HepG2 (cell line): ENCODE measurements around the gene COMMD7. TPM values are rescaled to one million over a fixed set of nuclear protein-coding genes. Genes with fewer than 3 reads are reported as not detected.

Experiments
- ISL2 ChIP-seq: sonication (generic); formaldehyde crosslinking; IDR thresholded peaks from 2 replicates; pipeline ENCODE4 v1.5.0; 2020; ENCODE audit warnings: missing genetic modification reagents
- NAIF1 ChIP-seq: sonication (generic); formaldehyde crosslinking; IDR thresholded peaks from 2 replicates; pipeline ENCODE4 v1.5.0; 2020; ENCODE audit warnings: mild to moderate bottlenecking, missing genetic modification reagents, borderline replicate concordance
- ZNF644 ChIP-seq: IDR thresholded peaks from 2 replicates; pipeline ENCODE4 v1.6.1; 2016; ENCODE audit warnings: low read depth
- ZNF766 ChIP-seq: sonication (generic); formaldehyde crosslinking; IDR thresholded peaks from 2 replicates; pipeline ENCODE4 v1.5.0; 2020; ENCODE audit warnings: missing genetic modification reagents, borderline replicate concordance
- polyA plus RNA-seq, 8 experiments: library from polyadenylated mRNA; depleted of rRNA in 3 of 8; stranded (reverse) in 7 of 8; unstranded in 1 of 8; fragments of >200 nt; fragmentation: Illumina TruSeq in 4 of 8; extraction: Trizol in 4 of 8; gene quantifications; 2 replicates each; pipeline versions ENCODE4 v1.2.1 to v1.2.3, GENCODE V29; 2011 to 2016; ENCODE audit warnings: low read depth in 4 of 8, missing spikeins in 1 of 8, mixed read lengths in 1 of 8; ENCODE audit not compliant: insufficient read depth in 1 of 8
- total RNA-seq, 5 experiments: library from RNA; depleted of rRNA; stranded (reverse); fragments of >200 nt; fragmentation: Illumina TruSeq; extraction: Trizol; gene quantifications; 2 replicates each; pipeline ENCODE4 v1.2.3, GENCODE V29; 2016; ENCODE audit warnings: low read depth in 1 of 5
- TF ChIP-seq, protein P1 (sequence below): sonication (generic); formaldehyde crosslinking; IDR thresholded peaks from 2 replicates; pipeline ENCODE4 v1.5.1; 2020; ENCODE audit warnings: mild to moderate bottlenecking, missing genetic modification reagents, moderate library complexity
- TF ChIP-seq, protein P2 (sequence below): sonication (generic); formaldehyde crosslinking; IDR thresholded peaks from 2 replicates; pipeline ENCODE4 v1.4.0; 2020; ENCODE audit warnings: missing genetic modification reagents
- TF ChIP-seq, protein P3 (sequence below): sonication (generic); formaldehyde crosslinking; IDR thresholded peaks from 2 replicates; pipeline ENCODE4 v1.9.0; 2022; ENCODE audit warnings: missing genetic modification reagents, mild to moderate bottlenecking, borderline replicate concordance
- TF ChIP-seq, protein P4 (sequence below): IDR thresholded peaks from 2 replicates; pipeline ENCODE4 v1.6.1; 2016; ENCODE audit warnings: low read depth

The COMMD7 gene
- total and polyA plus RNA-seq, 2 of the 13 experiments (the other 11 are each of a cell fraction or from before 2014, with no cell fraction given): 42.1 to 53.3 TPM

DNA sequence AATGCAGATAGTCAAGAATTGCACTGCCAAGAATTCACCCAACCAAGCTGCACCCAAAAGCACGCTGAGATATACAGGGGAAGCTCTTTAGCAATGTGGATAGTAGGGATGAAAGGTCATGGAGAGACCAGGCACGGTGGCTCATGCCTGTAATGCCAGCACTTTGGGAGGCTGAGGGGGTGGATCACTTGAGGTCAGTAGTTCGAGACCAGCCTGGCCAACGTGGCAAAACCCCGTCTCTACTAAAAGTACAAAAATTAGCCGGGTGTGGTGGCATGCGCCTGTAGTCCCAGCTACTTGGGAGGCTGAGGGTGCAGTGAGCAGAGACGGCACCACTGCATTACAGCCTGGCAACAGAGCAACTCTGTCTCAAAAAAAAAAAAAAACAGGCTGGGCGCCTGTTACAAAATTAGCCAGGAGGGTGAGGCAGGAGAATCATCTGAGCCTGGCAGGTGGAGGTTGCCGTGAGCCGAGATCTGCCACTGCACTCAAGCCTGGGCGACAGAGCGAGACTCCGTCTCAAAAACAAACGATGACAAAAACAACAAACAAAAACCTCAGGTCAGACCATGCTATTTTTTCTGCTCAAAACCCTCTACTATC, 34.1 kb downstream of the COMMD7 start (continued):
- TF ChIP-seq, protein P1, sequence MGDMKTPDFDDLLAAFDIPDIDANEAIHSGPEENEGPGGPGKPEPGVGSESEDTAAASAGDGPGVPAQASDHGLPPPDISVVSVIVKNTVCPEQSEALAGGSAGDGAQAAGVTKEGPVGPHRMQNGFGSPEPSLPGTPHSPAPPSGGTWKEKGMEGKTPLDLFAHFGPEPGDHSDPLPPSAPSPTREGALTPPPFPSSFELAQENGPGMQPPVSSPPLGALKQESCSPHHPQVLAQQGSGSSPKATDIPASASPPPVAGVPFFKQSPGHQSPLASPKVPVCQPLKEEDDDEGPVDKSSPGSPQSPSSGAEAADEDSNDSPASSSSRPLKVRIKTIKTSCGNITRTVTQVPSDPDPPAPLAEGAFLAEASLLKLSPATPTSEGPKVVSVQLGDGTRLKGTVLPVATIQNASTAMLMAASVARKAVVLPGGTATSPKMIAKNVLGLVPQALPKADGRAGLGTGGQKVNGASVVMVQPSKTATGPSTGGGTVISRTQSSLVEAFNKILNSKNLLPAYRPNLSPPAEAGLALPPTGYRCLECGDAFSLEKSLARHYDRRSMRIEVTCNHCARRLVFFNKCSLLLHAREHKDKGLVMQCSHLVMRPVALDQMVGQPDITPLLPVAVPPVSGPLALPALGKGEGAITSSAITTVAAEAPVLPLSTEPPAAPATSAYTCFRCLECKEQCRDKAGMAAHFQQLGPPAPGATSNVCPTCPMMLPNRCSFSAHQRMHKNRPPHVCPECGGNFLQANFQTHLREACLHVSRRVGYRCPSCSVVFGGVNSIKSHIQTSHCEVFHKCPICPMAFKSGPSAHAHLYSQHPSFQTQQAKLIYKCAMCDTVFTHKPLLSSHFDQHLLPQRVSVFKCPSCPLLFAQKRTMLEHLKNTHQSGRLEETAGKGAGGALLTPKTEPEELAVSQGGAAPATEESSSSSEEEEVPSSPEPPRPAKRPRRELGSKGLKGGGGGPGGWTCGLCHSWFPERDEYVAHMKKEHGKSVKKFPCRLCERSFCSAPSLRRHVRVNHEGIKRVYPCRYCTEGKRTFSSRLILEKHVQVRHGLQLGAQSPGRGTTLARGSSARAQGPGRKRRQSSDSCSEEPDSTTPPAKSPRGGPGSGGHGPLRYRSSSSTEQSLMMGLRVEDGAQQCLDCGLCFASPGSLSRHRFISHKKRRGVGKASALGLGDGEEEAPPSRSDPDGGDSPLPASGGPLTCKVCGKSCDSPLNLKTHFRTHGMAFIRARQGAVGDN (CRISPR knock-in tag): peak; percentile 72
- TF ChIP-seq ZNF766 (CRISPR knock-in tag) (peak; percentile 54; the same call in 1 of the 2 replicates), NAIF1 (0 out of 2 replicates have a peak, but pooled peaks have one; percentile 67), ISL2 (CRISPR knock-in tag) (0 out of 2 replicates have a peak, but pooled peaks have one; percentile 49), ZNF644 (peak; percentile 57; the same call in 1 of the 2 replicates)
- TF ChIP-seq, protein P2, sequence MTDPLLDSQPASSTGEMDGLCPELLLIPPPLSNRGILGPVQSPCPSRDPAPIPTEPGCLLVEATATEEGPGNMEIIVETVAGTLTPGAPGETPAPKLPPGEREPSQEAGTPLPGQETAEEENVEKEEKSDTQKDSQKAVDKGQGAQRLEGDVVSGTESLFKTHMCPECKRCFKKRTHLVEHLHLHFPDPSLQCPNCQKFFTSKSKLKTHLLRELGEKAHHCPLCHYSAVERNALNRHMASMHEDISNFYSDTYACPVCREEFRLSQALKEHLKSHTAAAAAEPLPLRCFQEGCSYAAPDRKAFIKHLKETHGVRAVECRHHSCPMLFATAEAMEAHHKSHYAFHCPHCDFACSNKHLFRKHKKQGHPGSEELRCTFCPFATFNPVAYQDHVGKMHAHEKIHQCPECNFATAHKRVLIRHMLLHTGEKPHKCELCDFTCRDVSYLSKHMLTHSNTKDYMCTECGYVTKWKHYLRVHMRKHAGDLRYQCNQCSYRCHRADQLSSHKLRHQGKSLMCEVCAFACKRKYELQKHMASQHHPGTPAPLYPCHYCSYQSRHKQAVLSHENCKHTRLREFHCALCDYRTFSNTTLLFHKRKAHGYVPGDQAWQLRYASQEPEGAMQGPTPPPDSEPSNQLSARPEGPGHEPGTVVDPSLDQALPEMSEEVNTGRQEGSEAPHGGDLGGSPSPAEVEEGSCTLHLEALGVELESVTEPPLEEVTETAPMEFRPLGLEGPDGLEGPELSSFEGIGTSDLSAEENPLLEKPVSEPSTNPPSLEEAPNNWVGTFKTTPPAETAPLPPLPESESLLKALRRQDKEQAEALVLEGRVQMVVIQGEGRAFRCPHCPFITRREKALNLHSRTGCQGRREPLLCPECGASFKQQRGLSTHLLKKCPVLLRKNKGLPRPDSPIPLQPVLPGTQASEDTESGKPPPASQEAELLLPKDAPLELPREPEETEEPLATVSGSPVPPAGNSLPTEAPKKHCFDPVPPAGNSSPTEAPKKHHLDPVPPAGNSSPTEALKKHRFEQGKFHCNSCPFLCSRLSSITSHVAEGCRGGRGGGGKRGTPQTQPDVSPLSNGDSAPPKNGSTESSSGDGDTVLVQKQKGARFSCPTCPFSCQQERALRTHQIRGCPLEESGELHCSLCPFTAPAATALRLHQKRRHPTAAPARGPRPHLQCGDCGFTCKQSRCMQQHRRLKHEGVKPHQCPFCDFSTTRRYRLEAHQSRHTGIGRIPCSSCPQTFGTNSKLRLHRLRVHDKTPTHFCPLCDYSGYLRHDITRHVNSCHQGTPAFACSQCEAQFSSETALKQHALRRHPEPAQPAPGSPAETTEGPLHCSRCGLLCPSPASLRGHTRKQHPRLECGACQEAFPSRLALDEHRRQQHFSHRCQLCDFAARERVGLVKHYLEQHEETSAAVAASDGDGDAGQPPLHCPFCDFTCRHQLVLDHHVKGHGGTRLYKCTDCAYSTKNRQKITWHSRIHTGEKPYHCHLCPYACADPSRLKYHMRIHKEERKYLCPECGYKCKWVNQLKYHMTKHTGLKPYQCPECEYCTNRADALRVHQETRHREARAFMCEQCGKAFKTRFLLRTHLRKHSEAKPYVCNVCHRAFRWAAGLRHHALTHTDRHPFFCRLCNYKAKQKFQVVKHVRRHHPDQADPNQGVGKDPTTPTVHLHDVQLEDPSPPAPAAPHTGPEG (CRISPR knock-in tag): 0 out of 2 replicates have a peak, but pooled peaks have one; percentile 34
- TF ChIP-seq, protein P3, sequence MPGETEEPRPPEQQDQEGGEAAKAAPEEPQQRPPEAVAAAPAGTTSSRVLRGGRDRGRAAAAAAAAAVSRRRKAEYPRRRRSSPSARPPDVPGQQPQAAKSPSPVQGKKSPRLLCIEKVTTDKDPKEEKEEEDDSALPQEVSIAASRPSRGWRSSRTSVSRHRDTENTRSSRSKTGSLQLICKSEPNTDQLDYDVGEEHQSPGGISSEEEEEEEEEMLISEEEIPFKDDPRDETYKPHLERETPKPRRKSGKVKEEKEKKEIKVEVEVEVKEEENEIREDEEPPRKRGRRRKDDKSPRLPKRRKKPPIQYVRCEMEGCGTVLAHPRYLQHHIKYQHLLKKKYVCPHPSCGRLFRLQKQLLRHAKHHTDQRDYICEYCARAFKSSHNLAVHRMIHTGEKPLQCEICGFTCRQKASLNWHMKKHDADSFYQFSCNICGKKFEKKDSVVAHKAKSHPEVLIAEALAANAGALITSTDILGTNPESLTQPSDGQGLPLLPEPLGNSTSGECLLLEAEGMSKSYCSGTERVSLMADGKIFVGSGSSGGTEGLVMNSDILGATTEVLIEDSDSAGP (CRISPR knock-in tag): peak; percentile 59; the same call in 1 of the 2 replicates
- TF ChIP-seq, protein P4, sequence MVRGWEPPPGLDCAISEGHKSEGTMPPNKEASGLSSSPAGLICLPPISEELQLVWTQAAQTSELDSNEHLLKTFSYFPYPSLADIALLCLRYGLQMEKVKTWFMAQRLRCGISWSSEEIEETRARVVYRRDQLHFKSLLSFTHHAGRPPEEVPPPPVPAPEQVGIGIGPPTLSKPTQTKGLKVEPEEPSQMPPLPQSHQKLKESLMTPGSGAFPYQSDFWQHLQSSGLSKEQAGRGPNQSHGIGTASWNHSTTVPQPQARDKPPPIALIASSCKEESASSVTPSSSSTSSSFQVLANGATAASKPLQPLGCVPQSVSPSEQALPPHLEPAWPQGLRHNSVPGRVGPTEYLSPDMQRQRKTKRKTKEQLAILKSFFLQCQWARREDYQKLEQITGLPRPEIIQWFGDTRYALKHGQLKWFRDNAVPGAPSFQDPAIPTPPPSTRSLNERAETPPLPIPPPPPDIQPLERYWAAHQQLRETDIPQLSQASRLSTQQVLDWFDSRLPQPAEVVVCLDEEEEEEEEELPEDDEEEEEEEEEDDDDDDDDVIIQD (CRISPR knock-in tag): 0 out of 2 replicates have a peak, but pooled peaks have one; percentile 4
